Middle frontal gyrus (tissue), 1 donor: ENCODE measurements around the gene ZBTB47.

ENCODE experiments used
- DNase-seq: peaks from one replicate; pipeline ENCODE4 v3.0.0-alpha.2; 2015; ENCODE audit warnings: low spot score; ENCODE audit errors: extremely low spot score

Gene ZBTB47

DNA sequence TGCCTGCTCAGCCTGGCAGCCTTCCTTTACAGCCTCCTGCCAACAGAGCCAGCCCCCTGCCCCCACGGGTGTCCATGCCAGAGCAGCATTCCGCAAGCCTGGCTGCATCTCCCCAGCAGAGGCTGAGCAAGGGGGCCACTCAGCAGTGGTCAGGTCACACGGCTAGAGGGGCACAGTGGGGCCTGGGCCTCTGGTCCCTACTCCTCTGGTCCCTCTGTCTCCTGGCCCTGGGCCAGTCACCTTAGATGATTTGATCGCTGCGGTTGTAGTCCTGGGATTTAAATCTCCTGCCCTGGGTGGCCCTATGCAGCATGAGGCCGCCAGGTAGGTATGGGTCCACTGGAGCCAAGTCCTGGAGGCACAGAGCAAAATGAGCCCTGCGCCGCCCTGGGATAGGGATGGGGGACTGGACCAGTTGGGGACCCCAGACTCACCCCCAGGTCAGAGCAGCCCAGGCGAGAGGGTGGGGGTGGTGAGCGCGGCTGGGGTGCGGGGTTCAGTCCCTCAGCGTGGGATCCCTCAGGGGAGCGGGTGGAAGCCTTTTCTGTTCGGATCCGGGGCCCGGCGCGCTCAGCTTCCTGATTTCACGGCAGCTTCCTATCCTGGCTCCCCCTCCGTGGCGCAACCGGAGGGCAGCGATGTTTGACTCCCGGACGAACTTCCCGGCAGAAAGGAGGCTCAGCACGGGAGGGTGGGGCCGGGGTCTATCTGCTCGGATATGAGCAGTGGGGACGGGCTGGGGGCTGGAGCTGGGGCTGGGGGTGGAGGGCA is at the start of gene ZBTB47:
Gene ZBTB47, plus strand, starts transcription at position 138 of the 771 bp plus-strand sequence. CDS start 4,659 bp downstream, outside the sequence.
- no peak for DNase-seq

DNA sequence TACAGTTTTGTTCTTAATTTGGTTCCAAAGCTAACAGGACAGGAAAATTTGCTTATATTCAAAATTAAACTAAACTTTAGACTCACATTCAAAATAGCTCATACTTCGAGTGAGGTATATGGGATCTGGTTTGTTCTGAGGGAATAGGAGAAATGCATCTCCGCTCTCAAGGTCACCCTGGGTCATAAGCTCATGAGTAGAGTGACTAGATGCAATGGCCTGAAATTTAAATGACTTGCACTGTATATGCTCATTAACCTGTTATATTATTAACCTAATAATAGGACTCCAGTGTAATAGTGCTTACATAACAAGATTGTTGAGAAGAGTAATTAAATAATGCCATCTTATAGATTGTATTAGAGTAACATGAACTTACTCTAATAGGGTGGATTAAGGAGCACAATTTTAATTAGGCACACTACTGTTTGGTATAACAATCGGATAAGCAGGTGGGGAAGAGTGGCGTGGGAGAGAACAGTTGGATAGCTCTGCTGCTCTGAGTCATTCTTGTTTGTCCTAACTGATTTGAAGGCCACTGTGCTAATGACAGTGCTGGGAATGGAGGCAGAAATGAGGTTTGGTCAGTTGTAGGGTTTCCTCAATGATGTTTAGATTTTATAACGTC is 47.8 kb upstream of the ZBTB47 start:
- DNase-seq = no peak

DNA sequence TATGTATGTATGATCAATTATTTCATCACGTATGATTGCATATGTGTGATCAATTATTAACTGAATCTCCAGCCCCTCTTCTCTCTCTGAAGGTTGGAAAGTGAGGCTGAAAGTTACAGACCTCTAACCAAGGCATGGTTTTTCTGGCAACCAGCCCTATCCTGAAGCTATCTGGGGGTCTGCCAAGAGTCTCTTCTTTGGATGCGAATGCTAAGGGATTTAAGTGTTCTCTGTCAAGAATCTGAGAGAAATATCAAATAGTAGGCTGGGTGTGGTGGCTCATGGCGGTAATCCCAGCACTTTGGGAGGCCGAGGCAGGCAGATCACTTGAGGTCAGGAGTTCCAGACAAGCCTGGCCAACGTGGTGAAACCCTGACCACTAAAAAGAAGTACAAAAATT is 44.9 kb upstream of the ZBTB47 start:
- DNase-seq = no peak

DNA sequence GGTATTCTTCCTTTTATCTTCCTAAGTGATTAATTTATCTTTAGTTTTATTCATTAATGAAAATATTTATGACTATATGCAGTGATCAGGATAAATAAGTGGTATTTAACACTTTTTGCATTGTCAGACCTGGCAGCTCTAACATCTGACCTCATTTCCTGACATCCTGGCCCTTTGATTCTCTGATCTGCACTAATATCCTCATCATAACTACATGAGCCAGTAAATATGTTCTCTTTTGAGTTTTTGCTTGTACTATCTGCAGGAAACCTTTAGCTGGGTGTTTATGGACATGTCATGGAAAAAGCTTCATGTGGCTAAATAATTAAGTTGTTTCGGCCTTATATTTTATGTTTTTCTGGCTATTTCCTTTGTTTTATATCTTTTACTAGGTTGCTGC is 42.5 kb upstream of the ZBTB47 start:
- DNase-seq = no peak

DNA sequence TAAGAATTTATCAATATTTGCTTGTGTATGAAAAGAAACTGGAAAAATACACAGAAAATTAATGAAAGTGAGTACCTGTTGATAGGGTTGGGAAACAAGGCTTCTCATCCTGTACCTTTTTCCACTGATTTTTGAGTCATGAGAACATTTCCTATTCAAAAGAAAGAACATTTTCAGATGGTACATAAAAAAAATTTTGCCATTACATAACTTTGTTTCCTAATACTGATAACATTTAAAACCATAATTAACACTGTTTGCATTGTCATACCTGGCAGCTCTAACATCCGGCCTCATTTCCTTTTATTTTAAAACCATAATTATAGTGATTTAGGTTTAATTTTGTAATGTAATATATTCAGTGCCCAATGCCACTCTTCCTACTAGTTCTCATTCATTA is 41.3 kb upstream of the ZBTB47 start:
- DNase-seq = no peak

DNA sequence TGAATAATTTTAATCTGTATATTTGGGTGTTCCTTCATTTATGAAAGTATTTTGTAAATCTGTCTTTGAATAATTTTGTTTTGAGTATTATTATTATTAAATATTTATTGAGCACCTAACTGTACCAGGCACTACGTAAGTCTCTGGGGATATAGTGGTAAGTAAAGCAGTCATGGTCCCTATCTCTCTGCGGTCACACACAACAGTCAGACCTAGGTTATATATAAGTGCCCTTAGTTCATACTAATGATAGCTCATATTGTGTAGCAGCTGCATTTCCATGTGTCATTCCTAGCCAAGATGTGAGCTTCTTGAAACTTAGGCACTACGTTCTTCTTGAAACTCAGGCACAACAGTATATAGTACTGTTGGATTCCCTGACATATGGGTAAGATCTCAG is 40.6 kb upstream of the ZBTB47 start:
- no peak for DNase-seq

DNA sequence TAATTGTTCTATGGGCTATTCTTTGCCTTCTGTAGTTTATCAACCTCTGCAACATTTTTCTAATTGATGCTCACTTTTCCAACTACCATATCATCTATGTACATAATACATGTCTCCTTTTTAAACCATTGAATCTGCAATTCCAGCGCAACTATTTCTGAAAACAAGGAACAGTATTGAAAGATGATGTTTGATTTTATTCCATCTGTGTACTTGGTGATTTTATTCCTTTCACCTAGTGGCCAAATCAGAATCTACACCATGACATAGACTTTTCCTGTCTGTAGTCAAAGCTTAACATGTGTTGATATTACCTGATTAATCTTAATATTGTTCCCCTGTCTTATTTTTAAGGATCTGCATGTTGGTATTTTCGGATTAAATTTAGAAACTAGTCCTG is 40.0 kb upstream of the ZBTB47 start:
- DNase-seq = no peak

DNA sequence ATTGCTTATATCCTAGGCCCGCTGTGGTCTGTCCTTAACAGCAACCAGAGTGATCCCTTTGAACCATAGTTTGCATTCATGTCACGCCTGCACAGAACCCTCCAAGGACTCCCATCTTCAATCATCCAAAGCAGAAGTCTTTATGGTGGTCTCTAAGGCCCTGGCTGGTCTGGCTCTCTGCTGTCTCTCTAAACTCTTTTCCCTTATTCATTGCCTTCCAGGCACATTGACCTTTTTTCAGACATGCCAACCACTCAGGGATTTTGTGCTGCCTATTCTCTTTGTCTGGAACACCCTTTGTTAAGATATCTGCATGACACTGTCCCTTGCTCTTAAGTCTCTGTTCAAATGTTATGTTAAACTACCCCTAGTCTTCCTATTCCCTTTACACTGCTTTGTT is 21.9 kb upstream of the ZBTB47 start:
- no peak for DNase-seq

DNA sequence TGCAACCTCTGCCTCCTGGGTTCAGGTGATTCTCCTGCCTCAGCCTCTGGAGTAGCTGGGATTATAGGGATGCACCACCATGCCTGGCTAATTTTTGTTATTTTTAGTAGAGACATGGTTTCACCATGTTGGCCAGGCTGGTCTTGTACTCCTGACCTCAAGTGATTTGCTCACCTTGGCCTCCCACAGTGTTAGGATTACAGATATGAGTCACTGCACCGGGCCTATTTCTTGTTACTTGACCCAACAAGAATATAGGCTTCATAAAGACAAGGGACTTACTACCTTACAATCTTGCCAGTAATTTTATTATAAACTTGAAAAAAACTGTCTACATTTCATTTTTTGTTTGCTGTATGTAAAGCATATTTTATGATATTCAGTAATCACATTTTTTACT is 21.4 kb upstream of the ZBTB47 start:
- DNase-seq = no peak

DNA sequence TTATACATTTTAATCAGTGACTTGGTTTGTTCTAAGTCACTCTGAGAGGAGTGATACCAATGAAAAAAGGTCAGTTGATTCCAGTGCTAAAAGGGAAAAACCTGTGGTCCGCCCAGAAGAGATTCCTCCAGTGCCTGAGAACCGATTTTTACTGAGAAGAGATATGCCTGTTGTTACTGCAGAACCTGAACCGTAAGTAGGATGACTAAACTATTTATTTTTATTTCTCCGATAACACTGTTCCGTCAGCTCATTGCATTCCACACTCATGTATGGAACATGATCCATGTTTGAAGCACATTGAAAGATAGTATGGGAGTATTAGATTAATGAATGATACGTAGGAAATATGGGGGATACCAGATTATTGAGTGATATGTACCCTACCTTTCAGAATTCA is 20.0 kb upstream of the ZBTB47 start:
- no peak for DNase-seq

DNA sequence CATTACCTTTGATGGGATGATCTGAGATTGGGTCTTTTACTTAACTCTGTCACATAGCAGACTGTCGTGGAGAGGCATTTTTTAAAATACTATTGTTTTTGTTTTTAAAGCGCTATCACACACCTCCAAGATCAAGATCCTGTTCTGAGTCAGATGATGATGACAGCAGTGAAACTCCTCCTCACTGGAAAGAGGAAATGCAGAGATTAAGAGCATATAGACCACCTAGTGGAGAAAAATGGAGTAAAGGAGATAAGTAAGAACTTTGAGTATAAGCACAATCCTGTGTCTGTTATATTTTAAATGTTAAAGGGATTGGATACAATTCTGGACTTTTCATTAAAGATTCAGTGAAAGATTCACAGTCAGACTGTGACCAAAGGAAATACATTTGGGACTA is 18.4 kb upstream of the ZBTB47 start:
- DNase-seq = no peak

DNA sequence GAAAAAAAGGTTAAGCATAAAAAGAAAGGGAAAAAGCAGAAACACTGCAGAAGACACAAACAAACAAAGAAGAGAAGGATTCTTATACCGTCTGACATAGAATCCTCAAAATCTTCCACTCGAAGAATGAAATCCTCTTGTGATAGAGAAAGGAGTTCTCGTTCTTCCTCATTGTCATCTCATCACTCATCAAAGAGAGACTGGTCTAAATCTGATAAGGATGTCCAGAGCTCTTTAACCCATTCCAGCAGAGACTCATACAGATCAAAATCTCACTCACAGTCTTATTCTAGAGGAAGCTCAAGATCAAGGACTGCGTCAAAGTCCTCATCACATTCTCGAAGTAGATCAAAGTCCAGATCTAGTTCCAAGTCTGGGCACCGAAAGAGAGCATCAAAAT is 16.5 kb upstream of the ZBTB47 start:
- DNase-seq = no peak

DNA sequence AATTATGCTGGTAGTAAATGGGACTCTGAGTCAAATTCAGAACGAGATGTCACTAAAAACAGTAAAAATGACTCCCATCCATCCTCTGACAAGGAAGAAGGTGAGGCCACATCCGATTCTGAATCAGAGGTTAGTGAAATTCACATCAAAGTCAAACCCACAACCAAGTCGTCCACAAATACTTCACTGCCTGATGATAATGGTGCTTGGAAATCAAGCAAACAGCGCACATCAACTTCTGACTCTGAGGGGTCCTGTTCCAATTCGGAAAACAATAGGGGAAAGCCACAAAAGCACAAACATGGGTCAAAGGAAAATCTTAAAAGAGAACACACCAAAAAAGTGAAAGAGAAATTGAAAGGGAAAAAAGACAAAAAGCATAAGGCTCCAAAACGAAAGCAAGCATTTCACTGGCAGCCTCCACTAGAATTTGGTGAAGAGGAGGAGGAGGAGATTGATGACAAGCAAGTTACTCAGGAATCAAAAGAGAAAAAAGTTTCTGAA is 15.1 kb upstream of the ZBTB47 start:
- DNase-seq = no peak

DNA sequence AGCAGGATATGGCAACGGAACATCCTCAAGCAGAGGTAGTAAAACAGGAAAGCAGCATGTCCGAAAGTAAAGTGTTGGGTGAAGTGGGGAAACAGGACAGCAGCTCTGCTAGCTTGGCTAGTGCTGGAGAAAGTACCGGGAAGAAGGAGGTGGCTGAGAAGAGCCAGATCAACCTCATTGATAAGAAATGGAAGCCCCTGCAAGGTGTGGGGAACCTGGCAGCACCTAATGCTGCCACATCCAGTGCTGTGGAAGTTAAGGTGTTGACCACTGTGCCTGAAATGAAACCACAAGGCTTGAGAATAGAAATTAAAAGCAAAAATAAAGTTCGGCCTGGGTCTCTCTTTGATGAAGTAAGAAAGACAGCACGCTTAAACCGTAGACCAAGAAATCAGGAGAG is 14.3 kb upstream of the ZBTB47 start:
- no peak for DNase-seq

DNA sequence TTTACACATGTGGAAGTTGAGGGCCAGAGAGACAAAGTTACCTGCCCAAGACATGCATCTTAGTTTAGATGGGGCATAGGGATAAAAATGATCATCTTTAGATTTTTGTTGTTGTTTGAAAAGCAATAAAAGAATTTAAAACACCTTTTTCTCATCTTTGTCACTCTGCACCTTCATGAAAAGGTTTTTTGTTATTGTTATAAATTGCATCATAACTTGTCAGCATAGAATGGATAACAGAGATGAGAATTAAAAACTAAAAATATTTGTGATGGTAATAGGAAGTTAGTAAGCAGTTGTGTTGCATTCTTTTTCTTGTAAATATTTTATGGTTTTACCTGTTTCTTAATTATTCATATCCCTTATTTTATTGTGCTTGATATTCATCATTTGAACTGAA is 13.4 kb upstream of the ZBTB47 start:
- DNase-seq = no peak

DNA sequence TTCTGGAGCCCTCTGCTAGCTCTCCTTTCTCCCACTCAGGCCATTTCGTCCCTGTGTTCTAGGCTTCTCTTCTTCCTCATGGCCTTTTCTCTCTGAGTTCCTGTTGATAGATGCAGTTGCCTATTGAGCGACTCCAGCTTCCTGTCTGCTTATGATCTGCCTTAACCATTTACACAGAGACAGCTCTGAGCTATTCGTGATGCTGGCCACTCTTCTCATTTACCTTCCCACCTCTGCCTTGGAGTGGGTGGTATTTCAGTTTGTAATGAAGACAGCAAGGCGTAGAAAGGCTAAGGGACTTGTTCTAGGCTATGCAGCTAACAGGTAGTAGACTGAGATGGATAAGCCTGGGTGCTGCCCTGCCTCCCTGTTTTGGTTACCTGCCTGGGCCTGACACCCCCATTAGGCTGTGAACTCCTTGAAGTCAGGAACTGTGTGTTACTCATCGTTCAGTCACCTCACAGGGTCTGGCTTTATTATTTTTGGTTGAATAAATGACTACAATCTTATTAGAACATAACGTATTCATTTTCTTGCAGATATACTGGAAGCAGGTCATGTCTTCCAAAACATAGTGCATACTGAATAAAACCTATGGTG is 12.6 kb upstream of the ZBTB47 start:
- DNase-seq = no peak

DNA sequence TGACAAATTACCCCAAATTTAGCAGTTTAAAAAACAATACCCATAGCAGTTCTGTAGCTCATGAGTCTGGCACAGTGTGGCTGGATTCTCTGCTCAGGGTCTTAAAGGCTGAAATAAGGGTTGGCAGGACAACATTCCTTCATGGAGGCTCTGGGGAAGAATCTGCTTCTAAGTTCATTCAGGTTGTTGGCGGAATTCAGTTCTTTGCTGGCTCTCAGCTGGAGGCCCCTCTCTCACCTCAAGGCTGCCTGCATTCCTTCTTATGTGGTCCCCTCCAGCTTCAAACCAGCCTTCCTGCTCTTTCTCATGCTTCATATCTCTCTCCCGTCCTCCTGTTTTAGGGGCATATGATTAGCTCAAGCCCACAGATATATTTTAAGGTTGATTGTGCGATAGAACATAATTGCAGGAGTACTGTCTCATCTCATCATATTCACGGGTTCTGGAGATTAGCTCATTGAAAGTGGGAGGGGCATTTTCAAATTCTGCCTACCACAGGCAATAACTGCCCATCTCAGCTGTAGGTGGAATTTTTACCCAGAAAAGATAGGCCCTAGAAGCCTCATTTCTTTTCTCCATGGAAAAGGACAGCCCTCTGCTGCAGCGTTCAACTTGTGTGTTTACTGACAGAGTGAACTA is 5.6 kb upstream of the ZBTB47 start:
- DNase-seq = no peak

DNA sequence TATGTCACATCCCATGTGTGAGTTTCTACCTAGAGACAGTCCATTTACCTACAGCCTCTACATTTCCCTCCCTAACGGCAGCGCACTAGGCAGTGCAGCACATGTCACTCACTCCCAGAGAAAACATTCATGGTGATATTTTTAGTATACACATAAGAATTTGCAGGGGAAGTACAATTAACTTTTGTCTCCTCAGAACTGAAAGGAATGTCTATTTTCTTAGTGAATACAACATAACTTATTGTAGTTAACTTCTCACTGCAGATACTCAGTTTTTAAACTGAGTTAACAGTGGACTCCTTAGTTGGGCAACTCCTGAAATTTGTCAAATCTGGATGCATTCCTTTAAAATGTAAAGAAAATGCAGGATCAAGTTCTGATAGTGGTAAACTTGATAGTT is 4.5 kb upstream of the ZBTB47 start:
- DNase-seq = no peak

DNA sequence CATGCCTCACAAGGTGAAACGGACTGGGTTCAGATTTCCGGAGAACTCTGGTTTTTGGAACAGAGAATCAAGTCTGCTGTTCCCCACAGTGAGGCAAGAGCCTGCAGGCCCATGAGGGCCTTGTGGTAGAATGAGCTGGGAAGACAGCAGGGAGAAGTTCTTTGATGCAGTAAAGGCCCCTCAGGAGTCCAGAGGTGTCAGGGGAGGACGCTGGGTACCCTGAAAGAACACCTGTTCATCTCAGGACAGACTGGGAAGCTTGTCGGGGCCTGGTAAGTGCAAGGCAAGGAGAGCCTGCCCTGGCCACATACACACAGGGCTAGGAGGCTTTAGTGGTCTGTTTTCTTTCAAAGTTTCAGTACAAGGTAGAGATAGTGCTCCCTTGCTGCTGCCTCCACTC is 3.7 kb upstream of the ZBTB47 start:
- no peak for DNase-seq

DNA sequence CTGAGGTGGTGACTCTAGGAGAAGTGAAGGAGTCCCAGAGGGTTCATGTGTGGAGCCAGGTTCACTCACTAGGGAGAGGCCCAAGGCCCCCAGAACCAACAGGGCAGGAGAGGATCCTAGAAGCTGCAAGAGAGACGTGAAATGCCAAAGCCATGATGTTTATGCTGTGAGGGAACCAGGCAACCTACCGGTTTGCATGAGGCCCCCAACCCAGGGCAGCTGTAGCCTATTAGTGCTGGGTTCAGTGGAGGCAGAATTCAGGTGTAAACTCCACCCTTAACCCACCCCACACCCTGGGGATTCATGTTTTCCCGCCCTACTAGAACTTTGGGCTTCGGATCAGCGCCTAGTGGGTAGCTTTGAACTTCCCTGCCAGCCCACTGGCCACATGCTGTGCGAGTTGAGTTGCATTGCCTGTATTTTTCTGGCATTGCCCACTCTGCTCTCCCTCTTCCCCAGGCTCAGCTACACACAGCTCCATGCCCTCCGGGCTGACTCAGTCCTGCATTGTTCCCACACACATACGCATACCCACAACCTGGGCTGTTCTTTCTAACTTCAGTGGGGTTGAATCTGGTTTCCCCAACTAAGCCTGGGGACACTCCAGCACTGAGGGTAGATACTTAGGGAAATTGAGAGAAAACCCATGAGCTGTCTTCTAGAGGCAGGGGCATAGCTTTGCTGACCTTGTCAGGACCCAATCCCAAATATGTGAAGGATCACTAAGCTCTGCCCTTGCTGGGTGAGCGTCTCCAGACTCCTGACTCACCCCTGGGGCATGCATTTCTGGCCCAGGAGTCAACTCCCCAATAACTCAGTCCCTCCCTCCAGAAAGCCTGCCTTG is 2.0 kb upstream of the ZBTB47 start:
- no peak for DNase-seq

DNA sequence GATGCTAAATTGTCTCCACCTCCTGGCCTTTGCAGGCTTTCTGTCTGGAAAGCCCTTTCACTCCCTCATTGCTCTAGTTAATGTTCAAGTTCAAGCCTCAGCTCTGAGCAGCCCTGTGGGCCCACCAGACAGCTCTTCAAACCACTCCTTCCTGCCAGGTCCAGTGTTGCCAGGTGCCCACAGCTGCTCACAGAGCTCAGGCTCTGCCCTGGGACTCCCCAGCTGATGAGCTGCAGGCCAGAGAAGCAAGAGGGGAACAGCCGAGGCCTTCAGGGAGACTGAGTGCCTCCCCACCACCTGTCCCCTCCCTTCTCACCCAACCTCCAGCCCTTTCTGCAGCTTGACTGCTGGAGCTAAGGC is 1.3 kb upstream of the ZBTB47 start:
- no peak for DNase-seq
